DOHH2 (cell line): ENCODE results near the gene CFAP97.

Experiments
- CTCF ChIP-seq: fragments of 200-600 bp; sonication (generic); IDR thresholded peaks from one replicate; pipeline ENCODE4 v1.5.1; 2014; ENCODE audit warnings: antibody characterized with exemption, mild to moderate bottlenecking, low read depth, low read length; ENCODE audit not compliant: poor library complexity, severe bottlenecking
- EZH2phosphoT487 ChIP-seq: fragments of 200-600 bp; sonication (generic); IDR thresholded peaks from 2 replicates; pipeline ENCODE4 v1.6.1; 2017; ENCODE audit warnings: borderline replicate concordance, mild to moderate bottlenecking, antibody characterized with exemption, low read length, moderate library complexity, mixed read lengths

- TF ChIP-seq CTCF, result no peak
- TF ChIP-seq EZH2phosphoT487, result no peak
These were observed 6.5 kb upstream of the CFAP97 start for GRCh38 chr4:185210102-185210981.
